K562 (cell line): ENCODE measurements around the gene PPT2. TPM values are rescaled to one million over a fixed set of nuclear protein-coding genes. Genes with fewer than 3 reads are reported as not detected.
A peak's percentile ranks its signal among the peaks of the same experiment; 100 is the strongest.

Experiments used
- ATF6 ChIP-seq: sonication (generic); formaldehyde crosslinking; IDR thresholded peaks from 2 replicates; pipeline ENCODE4 v1.4.0; 2020; ENCODE audit warnings: mild to moderate bottlenecking, missing genetic modification reagents
- ELF2 ChIP-seq: fragments of 250-450 bp; sonication (Bioruptor Pico); IDR thresholded peaks from 2 replicates; pipeline ENCODE4 v1.5.0; 2021; ENCODE audit warnings: mild to moderate bottlenecking
- MCM7 ChIP-seq, 2 experiments: fragments of 450-650 bp; IDR thresholded peaks; 2 replicates each; pipeline ENCODE4 v1.6.1; 2016 to 2018
- MEF2D ChIP-seq: conservative IDR thresholded peaks from 2 replicates; pipeline ENCODE4 v1.6.1; 2016; ENCODE audit warnings: low read depth, missing genetic modification characterization, missing compliant biosample characterization
- POLR3A ChIP-seq: IDR thresholded peaks from 2 replicates; pipeline ENCODE4 v1.6.1; 2011; ENCODE audit warnings: borderline replicate concordance, mild to moderate bottlenecking, moderate library complexity; ENCODE audit not compliant: insufficient read length, insufficient read depth; ENCODE audit errors: extremely low read depth
- RBM17 ChIP-seq: fragments of 200-400 bp; formaldehyde crosslinking; IDR thresholded peaks from 2 replicates; pipeline ENCODE4 v1.6.1; 2017; ENCODE audit warnings: low read depth, mild to moderate bottlenecking, low read length, borderline replicate concordance
- RBM39 ChIP-seq: fragments of 200-400 bp; formaldehyde crosslinking; optimal IDR thresholded peaks from 2 replicates; pipeline ENCODE3; 2018; ENCODE audit warnings: low read depth, low read length
- RFX7 ChIP-seq: fragments of 250-450 bp; sonication (Bioruptor Pico); IDR thresholded peaks from 2 replicates; pipeline ENCODE4 v1.5.1; 2021; ENCODE audit warnings: mild to moderate bottlenecking
- SIN3B ChIP-seq: fragments of 450-650 bp; IDR thresholded peaks from 2 replicates; pipeline ENCODE4 v1.6.1; 2017; ENCODE audit warnings: low read depth, mild to moderate bottlenecking, moderate library complexity
- SIRT6 ChIP-seq: IDR thresholded peaks from one replicate; pipeline ENCODE4 v1.6.1; 2012; ENCODE audit warnings: low read depth, mild to moderate bottlenecking, control low read depth, inconsistent platforms, low read length, moderate library complexity
- TRIM28 ChIP-seq: fragments of 450-650 bp; IDR thresholded peaks from 2 replicates; pipeline ENCODE4 v1.6.1; 2017
- ZBED1 ChIP-seq: IDR thresholded peaks from 2 replicates; pipeline ENCODE4 v1.6.1; 2014
- ZBTB7A ChIP-seq: IDR thresholded peaks from 2 replicates; pipeline ENCODE4 v1.6.1; 2011; ENCODE audit warnings: low read depth, mild to moderate bottlenecking, low read length, moderate library complexity, borderline replicate concordance; ENCODE audit not compliant: control insufficient read depth
- ZNF431 ChIP-seq: sonication (generic); formaldehyde crosslinking; IDR thresholded peaks from 2 replicates; pipeline ENCODE4 v1.8.0; 2022; ENCODE audit warnings: mild to moderate bottlenecking, missing genetic modification reagents
- ZNF507 ChIP-seq: conservative IDR thresholded peaks from 2 replicates; pipeline ENCODE4 v1.6.1; 2017; ENCODE audit warnings: missing genetic modification characterization, missing compliant biosample characterization
- ZNF551 ChIP-seq: fragments of 250-450 bp; sonication (Bioruptor Pico); IDR thresholded peaks from 2 replicates; pipeline ENCODE4 v1.5.0; 2021; ENCODE audit warnings: mild to moderate bottlenecking, moderate library complexity
- ZNF778 ChIP-seq: fragments of 450-650 bp; formaldehyde crosslinking; IDR thresholded peaks from 2 replicates; pipeline ENCODE4 v1.4.0; 2020; ENCODE audit warnings: mild to moderate bottlenecking, moderate library complexity
- polyA plus RNA-seq, 8 experiments: library from polyadenylated mRNA; depleted of rRNA in 4 of 8; stranded (reverse) in 5 of 8; unstranded in 3 of 8; fragments of >200 nt; fragmentation: Nextera tagmentation in 2 of 8; fragmentation: Illumina TruSeq in 1 of 8; extraction: Ambion mirVana in 2 of 8; extraction: Trizol in 1 of 8; gene quantifications; 2 replicates each; pipeline versions ENCODE4 v1.2.1 to v1.2.3, GENCODE V29; 2011 to 2014; ENCODE audit warnings: inconsistent platforms in 1 of 8, missing spikeins in 1 of 8
- total RNA-seq, 7 experiments: library from RNA; depleted of rRNA in 6 of 7; stranded (reverse); fragments of >200 nt in 6 of 7; fragmentation: Illumina TruSeq in 2 of 7; extraction: Trizol in 2 of 7; gene quantifications; 2 replicates each; pipeline versions ENCODE4 v1.2.1 to v1.2.3, GENCODE V29; 2011 to 2021; ENCODE audit warnings: low replicate concordance in 1 of 7
- TF ChIP-seq, protein P1 (sequence below): fragments of 250-450 bp; sonication (Bioruptor Pico); IDR thresholded peaks from 2 replicates; pipeline ENCODE4 v1.5.0; 2021
- TF ChIP-seq, protein P2 (sequence below): sonication (generic); formaldehyde crosslinking; IDR thresholded peaks from 2 replicates; pipeline ENCODE4 v1.5.0; 2020; ENCODE audit warnings: missing genetic modification reagents
- TF ChIP-seq, protein P3 (sequence below): fragments of 250-450 bp; sonication (Bioruptor Pico); IDR thresholded peaks from 2 replicates; pipeline ENCODE4 v1.5.0; 2022; ENCODE audit warnings: mild to moderate bottlenecking
- TF ChIP-seq, protein P4 (sequence below): sonication (generic); IDR thresholded peaks from 2 replicates; pipeline ENCODE4 v1.6.1; 2016

PPT2 gene
- total and polyA plus RNA-seq, 9 of the 15 experiments (the other 6 are each of a cell fraction or from before 2014, with no cell fraction given) = 27.4 to 98.8 (median 69.9) TPM

- TF ChIP-seq ZNF431 (CRISPR knock-in tag) (no peak), ZBTB7A (peak; percentile 98), RBM17 (no peak), RBM39 (peak; percentile 75), POLR3A (no peak), TRIM28 (peak; percentile 53; the same call in 1 of the 2 replicates), ELF2 (peak; percentile 72; the same call in 1 of the 2 replicates), ZNF551 (CRISPR knock-in tag) (no peak), ZNF778 (CRISPR knock-in tag) (no peak), ZNF507 (tag) (no peak), MEF2D (tag) (no peak), RFX7 (no peak), SIN3B (peak; percentile 34; the same call in 1 of the 2 replicates), ZBED1 (0 out of 2 replicates have a peak, but pooled peaks have one; percentile 58), ATF6 (CRISPR knock-in tag) (no peak), MCM7 (IDR thresholded peaks at IDR 0.05) (no peak), SIRT6 (no peak)
- TF ChIP-seq, protein P1, sequence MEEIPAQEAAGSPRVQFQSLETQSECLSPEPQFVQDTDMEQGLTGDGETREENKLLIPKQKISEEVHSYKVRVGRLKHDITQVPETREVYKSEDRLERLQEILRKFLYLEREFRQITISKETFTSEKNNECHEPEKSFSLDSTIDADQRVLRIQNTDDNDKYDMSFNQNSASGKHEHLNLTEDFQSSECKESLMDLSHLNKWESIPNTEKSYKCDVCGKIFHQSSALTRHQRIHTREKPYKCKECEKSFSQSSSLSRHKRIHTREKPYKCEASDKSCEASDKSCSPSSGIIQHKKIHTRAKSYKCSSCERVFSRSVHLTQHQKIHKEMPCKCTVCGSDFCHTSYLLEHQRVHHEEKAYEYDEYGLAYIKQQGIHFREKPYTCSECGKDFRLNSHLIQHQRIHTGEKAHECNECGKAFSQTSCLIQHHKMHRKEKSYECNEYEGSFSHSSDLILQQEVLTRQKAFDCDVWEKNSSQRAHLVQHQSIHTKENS (CRISPR knock-in tag) = no peak
- TF ChIP-seq, protein P2, sequence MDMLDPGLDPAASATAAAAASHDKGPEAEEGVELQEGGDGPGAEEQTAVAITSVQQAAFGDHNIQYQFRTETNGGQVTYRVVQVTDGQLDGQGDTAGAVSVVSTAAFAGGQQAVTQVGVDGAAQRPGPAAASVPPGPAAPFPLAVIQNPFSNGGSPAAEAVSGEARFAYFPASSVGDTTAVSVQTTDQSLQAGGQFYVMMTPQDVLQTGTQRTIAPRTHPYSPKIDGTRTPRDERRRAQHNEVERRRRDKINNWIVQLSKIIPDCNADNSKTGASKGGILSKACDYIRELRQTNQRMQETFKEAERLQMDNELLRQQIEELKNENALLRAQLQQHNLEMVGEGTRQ = no peak
- TF ChIP-seq, protein P3, sequence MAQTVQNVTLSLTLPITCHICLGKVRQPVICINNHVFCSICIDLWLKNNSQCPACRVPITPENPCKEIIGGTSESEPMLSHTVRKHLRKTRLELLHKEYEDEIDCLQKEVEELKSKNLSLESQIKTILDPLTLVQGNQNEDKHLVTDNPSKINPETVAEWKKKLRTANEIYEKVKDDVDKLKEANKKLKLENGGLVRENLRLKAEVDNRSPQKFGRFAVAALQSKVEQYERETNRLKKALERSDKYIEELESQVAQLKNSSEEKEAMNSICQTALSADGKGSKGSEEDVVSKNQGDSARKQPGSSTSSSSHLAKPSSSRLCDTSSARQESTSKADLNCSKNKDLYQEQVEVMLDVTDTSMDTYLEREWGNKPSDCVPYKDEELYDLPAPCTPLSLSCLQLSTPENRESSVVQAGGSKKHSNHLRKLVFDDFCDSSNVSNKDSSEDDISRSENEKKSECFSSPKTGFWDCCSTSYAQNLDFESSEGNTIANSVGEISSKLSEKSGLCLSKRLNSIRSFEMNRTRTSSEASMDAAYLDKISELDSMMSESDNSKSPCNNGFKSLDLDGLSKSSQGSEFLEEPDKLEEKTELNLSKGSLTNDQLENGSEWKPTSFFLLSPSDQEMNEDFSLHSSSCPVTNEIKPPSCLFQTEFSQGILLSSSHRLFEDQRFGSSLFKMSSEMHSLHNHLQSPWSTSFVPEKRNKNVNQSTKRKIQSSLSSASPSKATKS (CRISPR knock-in tag) = no peak
- TF ChIP-seq, protein P4, sequence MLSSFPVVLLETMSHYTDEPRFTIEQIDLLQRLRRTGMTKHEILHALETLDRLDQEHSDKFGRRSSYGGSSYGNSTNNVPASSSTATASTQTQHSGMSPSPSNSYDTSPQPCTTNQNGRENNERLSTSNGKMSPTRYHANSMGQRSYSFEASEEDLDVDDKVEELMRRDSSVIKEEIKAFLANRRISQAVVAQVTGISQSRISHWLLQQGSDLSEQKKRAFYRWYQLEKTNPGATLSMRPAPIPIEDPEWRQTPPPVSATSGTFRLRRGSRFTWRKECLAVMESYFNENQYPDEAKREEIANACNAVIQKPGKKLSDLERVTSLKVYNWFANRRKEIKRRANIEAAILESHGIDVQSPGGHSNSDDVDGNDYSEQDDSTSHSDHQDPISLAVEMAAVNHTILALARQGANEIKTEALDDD = no peak
Measured at GRCh38 chr6:32190054-32190851, 36.3 kb downstream of the PPT2 start, which contains the start of gene PBX2 (continued).
